Measurements from ENCODE around the gene KDM3B.

The KDM3B gene

DNA sequence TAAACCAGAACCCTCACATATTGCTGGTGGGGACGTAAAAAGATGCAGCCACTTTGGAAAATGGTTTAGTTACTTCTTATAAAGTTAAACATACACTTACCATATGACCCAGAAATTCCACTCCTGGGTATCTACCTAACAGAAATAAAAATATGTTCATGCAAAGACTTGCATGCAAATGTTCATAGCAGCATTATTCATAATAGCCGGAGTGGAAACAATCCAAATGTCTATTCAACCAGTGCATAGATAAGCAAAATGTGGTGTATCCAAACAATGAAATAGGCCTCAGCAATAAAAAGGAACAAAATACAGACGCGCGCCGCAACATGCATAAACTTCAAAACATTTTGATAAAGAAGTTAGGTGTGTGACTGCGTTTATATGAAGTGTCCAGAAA lies 124.4 kb downstream of the KDM3B start:
- H3K4me3 ChIP-seq (ENCODE audit: low read depth, low read length) = no peak overlapping the region
- DNase-seq (ENCODE audit: low read depth) = no peak

GRCh38 chr5:138482638-138483037 lies 130.2 kb downstream of the KDM3B start:
- H3K4me3 ChIP-seq (ENCODE audit: low read depth, low read length) = no peak overlapping the region
- DNase-seq (ENCODE audit: low read depth) = no peak
